Esophagus squamous epithelium (tissue), 5 donors: ENCODE results near the gene CCDC97. TPM values are rescaled to one million over a fixed set of nuclear protein-coding genes. Genes with fewer than 3 reads are reported as not detected.
A peak's percentile ranks its signal among the peaks of the same experiment; 100 is the strongest.

Experiments
- DNase-seq: peaks from one replicate; lab custom pipeline; 2025; lab: John Stamatoyannopoulos, UW
- H3K27ac ChIP-seq, 4 donors: fragments of 200-600 bp; sonication (generic); one replicate each; pipeline ENCODE4 v1.5.1; 2016 to 2019; ENCODE audit warnings: mild to moderate bottlenecking in 1 of 4
- H3K27me3 ChIP-seq, 4 donors: fragments of 200-600 bp; sonication (generic); 1 replicate in 3 of 4; 2 replicates in 1 of 4; pipeline versions ENCODE4 v1.5.1 to v1.6.0; 2017 to 2021; ENCODE audit warnings: antibody characterized with exemption in 1 of 4
- H3K36me3 ChIP-seq, 3 donors: fragments of 200-600 bp; sonication (generic); one replicate each; pipeline ENCODE4 v1.5.1; 2016 to 2019
- H3K4me1 ChIP-seq, 3 donors: fragments of 200-600 bp; sonication (generic); one replicate each; pipeline ENCODE4 v1.5.1; 2017 to 2019
- H3K4me3 ChIP-seq, 4 donors: fragments of 200-600 bp; sonication (generic); 1 replicate in 3 of 4; 2 replicates in 1 of 4; pipeline ENCODE4 v1.5.1; 2016 to 2019; ENCODE audit warnings: mild to moderate bottlenecking in 2 of 4, moderate library complexity in 1 of 4
- H3K9me3 ChIP-seq, 3 donors: fragments of 200-600 bp; sonication (generic); one replicate each; pipeline ENCODE4 v1.5.1; 2016 to 2019
- POLR2A ChIP-seq, 4 donors: fragments of 450-650 bp; IDR thresholded peaks; one replicate each; pipeline ENCODE4 v1.6.1; 2017; ENCODE audit warnings: antibody characterized with exemption in 4 of 4, mild to moderate bottlenecking in 4 of 4, moderate library complexity in 3 of 4
- WGBS, 2 donors: methylation state at CpG; one replicate each; pipeline ENCODE4 v1.1.5; 2018; 5-methylcytosine and 5-hydroxymethylcytosine counted together
- intact Hi-C: fragments of 100-400 bp; cut with DNase I; formaldehyde crosslinking; loops from one replicate; pipeline ENCODE4 v1.15.0; 2022
- total RNA-seq, 4 donors: library from RNA; depleted of rRNA; stranded (reverse); fragments of >200 nt; gene quantifications; one replicate each; pipeline ENCODE4 v1.1.0, GENCODE V29; 2016
- TF ChIP-seq, protein P1 (sequence below), 6 experiments: fragments of 450-650 bp in 4 of 6; fragments of 200-600 bp in 2 of 6; sonication (generic) in 2 of 6; IDR thresholded peaks; one replicate each; pipeline ENCODE4 v1.5.1; 2016 to 2019; ENCODE audit warnings: antibody characterized with exemption in 6 of 6, mild to moderate bottlenecking in 4 of 6, moderate library complexity in 4 of 6
- donor health status: DM: yes; HTN: yes; CAD: no.

CCDC97 gene
- total RNA-seq, 4 donors from 2014 or later, result 9.4 to 19.5 (median 14.7) TPM

- Histone ChIP-seq H3K4me1 (peaks cover 50 to 77% (median 68%) of the 10 kb centered on the region in 3 donors), H3K4me3 (no peak overlapping the region), H3K9me3 (no peaks in the 10 kb centered on the region), H3K27me3 (no peaks in the 10 kb centered on the region), H3K36me3 (peaks cover 14 to 47% (median 21%) of the 10 kb centered on the region in 3 donors), H3K27ac (peak overlapping the region; percentile 59 to 93 (median 87))
- intact Hi-C loops, result no loop called here
- TF ChIP-seq, protein P1, sequence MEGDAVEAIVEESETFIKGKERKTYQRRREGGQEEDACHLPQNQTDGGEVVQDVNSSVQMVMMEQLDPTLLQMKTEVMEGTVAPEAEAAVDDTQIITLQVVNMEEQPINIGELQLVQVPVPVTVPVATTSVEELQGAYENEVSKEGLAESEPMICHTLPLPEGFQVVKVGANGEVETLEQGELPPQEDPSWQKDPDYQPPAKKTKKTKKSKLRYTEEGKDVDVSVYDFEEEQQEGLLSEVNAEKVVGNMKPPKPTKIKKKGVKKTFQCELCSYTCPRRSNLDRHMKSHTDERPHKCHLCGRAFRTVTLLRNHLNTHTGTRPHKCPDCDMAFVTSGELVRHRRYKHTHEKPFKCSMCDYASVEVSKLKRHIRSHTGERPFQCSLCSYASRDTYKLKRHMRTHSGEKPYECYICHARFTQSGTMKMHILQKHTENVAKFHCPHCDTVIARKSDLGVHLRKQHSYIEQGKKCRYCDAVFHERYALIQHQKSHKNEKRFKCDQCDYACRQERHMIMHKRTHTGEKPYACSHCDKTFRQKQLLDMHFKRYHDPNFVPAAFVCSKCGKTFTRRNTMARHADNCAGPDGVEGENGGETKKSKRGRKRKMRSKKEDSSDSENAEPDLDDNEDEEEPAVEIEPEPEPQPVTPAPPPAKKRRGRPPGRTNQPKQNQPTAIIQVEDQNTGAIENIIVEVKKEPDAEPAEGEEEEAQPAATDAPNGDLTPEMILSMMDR (IDR thresholded peaks at IDR 0.05), result no peak
- no peak for TF ChIP-seq POLR2A (IDR thresholded peaks at IDR 0.05)
- no peak for DNase-seq
- 27 to 44% methylated on average over 4 to 5 of the region's 16 CpGs for WGBS, 2 donors
Observed at GRCh38 chr19:41323430-41324125, 13.6 kb downstream of the CCDC97 start.

- Histone ChIP-seq H3K9me3 (no peaks in the 10 kb centered on the region), H3K36me3 (peaks cover 14 to 42% (median 19%) of the 10 kb centered on the region in 3 donors), H3K4me3 (no peak overlapping the region), H3K27ac (peak overlapping the region; percentile 59 to 93 (median 87)), H3K27me3 (no peaks in the 10 kb centered on the region), H3K4me1 (peaks cover 57 to 84% (median 75%) of the 10 kb centered on the region in 3 donors)
- TF ChIP-seq POLR2A (IDR thresholded peaks at IDR 0.05), result no peak
- TF ChIP-seq, protein P1 (IDR thresholded peaks at IDR 0.05), result no peak
- WGBS, 2 donors, result 70% methylated on average over 3 to 7 of the region's 7 CpGs
- intact Hi-C loops, result no loop called here
- DNase-seq, result no peak
Observed at GRCh38 chr19:41324231-41324702, 14.3 kb downstream of the CCDC97 start.

DNA sequence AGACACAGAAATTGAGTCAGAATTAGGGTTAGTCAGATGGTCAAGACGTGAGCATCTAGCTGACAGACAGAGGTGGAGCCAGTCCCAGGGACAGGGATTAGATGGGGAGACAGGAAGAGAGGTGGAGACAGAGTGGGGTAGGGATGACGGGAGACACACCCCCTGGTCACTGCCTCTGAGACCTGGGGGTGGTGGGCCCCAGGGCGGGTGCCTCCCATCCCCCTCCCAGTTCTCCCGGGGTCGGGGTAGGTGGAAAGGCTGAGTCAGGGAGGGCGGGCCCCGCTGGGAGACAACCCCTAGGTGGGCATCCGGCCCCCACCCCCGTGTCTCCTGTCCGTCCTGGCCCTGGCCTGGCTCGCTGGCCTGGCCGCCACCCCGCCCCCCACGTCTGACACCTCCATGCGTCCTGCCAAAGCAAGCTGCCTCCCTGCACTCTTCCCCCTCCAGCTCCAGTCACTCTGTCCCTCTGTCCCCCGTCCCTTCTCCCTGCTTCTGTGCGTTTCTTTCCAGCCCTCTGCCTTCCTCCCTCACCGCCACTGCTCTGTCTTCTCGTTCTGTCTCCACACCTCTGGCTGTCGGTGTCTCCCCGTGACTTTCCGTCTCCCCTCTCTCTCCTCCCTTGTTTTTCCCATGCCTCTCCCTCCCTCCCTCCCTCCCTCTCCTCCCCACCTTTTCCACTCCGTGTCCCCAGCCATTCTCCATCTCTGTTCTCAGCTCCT lies 15.1 kb downstream of the CCDC97 start:
- 21 to 23% methylated on average over 16 to 21 of the region's 23 CpGs for WGBS, 2 donors
- TF ChIP-seq, protein P1 (IDR thresholded peaks at IDR 0.05), result no peak
- TF ChIP-seq POLR2A (IDR thresholded peaks at IDR 0.05), result peak in 1 of 4 donors; percentile 13
- Histone ChIP-seq H3K9me3 (no peaks in the 10 kb centered on the region), H3K27ac (peak overlapping the region; percentile 59 to 93 (median 87)), H3K27me3 (no peaks in the 10 kb centered on the region), H3K36me3 (peaks cover 7 to 42% (median 12%) of the 10 kb centered on the region in 3 donors), H3K4me3 (peak overlapping the region in 3 of 4 donors; percentile 15 to 53 (median 24)), H3K4me1 (peaks cover 60 to 88% (median 75%) of the 10 kb centered on the region in 3 donors)
- no peak for DNase-seq
- intact Hi-C loops, result no loop called here

DNA sequence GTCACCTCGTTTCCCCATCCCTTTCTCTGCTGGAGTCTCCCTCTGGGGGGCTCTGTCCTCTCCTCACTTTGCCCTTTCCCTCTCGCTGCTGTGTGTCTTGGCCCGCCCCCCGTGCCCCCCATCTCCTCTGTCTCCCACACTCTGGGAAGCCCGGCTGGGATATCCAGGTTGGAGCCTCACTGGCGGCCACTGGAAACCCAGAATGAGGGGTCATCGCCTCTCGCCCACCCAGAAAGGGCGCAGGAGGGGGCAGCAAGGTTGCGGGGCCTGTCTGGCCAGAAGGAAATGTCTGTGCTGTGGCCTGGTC lies 15.6 kb downstream of the CCDC97 start:
- intact Hi-C loops, result no loop called here

More for the DNA sequence above, 15.6 kb downstream of the CCDC97 start:
- Histone ChIP-seq H3K27me3 (no peaks in the 10 kb centered on the region), H3K27ac (peak overlapping the region; percentile 59 to 93 (median 87)), H3K4me3 (peak overlapping the region in 3 of 4 donors; percentile 15 to 53 (median 24)), H3K4me1 (peaks cover 60 to 94% (median 75%) of the 10 kb centered on the region in 3 donors), H3K9me3 (no peaks in the 10 kb centered on the region), H3K36me3 (peaks cover 5 to 42% (median 7%) of the 10 kb centered on the region in 3 donors)
- no peak for DNase-seq
- TF ChIP-seq, protein P1 (IDR thresholded peaks at IDR 0.05), result no peak
- no peak for TF ChIP-seq POLR2A (IDR thresholded peaks at IDR 0.05)
- WGBS, 2 donors, result 13 to 17% methylated on average over 1 of the region's 10 CpGs
